ENCODE measurements around the gene TAB2.

Gene TAB2

GRCh38 chr6:149313861-149314260 is 3.7 kb upstream of the TAB2 start:
- DNase-seq, result no peak

DNA sequence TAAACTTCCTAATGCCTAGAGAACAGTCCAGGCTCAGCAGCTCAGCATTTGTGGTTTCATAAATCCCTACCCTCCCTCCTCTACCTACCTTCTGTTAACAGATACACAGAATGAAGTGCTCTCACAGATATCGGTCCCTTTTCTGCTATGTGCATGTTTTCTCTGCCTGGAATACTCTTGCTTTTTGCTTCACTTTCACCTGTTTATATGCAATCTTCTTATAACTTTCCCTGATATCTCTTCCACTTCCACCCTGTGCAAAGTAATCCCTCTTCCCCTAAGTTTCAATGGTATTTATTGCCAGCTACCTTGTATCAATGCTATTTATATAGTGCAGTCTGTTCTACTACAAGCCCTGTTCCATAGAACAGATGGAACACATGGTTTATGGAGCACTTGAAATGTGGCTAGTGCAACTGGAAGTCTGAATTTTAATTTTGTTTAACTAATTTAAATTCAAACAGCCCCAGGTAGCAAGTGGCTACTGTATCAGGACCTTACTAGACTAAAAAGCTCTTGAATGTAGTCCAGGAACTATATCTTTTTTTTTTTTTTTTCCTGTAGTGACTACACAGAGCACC is 3.1 kb upstream of the TAB2 start:
- DNase-seq, result no peak

DNA sequence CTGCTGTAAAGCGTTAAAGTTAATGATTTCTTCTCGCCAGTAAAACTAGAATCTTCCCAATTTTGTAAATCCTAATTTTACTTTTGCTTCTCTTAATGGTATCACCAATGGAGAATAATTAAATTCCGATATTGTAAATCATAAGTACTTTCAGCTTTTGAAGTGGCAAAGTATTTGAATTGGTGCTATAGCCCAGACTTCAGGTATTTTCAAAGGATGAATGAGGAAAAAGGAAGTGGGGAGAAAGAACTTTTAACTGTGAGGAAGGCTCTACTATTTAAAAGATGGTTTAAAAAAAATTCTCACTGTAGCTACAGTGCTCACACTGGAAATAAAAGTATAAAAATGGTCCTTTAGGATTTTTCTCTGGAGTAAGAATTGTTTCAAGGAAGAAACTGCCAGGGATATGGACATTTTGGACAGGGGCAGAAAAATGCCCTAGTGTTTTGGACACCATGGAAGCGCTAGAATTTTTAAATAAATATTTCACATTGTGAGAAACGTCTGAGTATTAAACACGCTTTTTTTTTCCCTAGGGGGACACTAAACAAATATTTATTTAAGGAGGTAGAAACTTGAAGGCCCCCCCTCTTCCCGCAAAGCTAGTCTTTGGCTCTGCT is 1.3 kb upstream of the TAB2 start:
- no peak for DNase-seq

GRCh38 chr6:149316740-149317643 is 520 bp upstream of the TAB2 start:
- peak; percentile 91 for DNase-seq

DNA sequence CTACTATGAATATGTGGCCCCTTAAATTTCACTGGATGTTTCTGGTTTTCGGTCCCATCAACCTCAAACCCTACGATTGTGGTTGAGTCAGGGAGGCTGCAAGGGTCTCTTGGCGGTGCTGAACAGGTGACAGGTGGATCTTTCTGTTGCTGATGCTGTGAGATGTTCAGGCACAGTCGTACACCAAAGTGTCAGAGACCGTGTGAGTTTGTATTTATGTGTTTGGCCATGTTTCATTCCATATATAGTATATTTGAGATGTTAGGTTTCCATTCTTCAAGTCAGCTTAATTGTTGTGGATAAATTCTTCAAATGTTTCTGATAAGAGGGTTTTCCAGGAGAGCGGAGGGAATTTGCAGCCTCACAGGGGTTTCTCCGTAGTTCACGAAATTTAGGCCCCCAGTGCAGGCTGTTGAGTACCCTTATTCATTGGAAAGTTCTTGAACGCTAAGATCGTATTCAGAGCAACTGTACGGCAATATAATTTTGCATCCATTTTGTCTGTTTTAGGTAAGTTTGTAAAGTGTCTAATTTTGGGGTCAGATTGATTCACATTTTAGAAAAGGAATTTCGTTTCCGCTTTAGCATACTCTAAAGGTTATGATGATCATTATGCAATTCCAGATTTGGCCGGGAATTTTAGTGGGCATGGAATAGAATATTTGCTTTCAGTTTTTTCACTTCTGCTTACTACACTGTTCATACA is 1.2 kb downstream of the TAB2 start:
- peak; percentile 71 for DNase-seq

DNA sequence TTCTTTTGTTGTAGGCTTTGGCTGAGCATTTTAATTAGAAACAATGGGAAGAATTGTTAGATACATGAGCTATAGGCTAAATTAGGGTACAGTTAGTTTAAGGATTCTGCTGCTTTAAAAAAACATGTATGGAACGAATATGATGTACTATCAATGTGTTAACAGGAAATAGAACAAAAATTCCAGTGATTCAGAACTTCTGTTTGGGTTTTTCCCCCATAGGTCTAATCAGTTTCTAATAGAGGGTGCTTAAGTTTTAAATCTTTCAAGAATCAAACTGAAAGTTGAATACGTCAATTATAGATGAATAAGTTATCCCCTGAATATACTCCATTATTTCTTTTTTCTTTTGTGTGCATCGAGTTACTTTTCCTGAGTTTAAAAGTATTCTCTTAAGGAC is 1.9 kb downstream of the TAB2 start:
- DNase-seq, result no peak

GRCh38 chr6:149320016-149320415 is 2.5 kb downstream of the TAB2 start:
- peak; percentile 45 for DNase-seq

GRCh38 chr6:149320796-149321195 is 3.3 kb downstream of the TAB2 start:
- no peak for DNase-seq

- no peak for DNase-seq
These were observed 5.8 kb downstream of the TAB2 start for GRCh38 chr6:149323353-149323752.

DNA sequence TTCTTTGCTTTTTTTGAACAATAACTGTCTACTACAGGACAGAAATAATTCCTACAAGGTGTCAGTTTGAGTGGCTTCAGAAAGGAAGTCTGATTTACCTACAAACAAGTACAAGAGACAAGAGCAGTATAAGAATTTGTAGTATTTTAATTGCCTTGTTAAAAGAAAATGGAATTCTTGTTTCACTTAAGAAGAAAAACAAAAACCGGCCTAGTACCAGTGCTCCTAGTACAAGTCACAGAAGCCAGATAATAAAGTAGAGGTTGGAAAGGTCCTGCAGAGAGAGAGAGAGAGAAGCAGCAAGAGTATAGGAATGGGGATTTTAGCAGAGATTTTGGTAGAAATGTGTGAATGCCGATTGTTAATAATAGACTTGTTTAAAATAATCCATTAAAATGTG is 6.4 kb downstream of the TAB2 start:
- no peak for DNase-seq

- no peak for DNase-seq
These were observed 6.9 kb downstream of the TAB2 start for GRCh38 chr6:149324428-149324827.

DNA sequence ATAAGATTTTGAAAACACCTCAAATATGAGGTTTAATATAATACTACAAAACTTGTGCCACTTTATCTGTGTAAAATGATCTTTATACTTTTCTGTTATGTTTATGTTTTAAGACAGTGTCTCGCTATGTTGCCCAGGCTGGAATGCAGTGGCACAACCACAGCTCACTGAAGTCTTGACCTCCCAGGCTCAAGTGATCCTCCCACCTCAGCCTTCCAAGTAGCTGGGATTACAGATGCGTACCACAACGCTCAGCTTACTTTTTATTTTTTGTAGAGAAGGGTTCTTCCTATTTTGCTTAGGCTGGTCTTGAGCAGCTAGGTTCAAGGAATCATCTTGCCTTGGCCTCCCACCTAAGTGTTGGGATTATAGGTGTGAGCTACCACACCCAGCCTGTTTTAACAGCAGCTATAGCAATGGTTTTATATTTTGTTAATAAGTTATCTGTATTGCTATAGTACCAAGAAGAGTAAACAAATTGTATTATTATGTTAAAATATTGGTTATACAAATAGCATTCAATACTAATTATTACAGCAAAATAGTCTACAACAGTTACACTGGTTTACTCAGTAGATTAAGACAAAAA is 8.2 kb downstream of the TAB2 start:
- no peak for DNase-seq

DNA sequence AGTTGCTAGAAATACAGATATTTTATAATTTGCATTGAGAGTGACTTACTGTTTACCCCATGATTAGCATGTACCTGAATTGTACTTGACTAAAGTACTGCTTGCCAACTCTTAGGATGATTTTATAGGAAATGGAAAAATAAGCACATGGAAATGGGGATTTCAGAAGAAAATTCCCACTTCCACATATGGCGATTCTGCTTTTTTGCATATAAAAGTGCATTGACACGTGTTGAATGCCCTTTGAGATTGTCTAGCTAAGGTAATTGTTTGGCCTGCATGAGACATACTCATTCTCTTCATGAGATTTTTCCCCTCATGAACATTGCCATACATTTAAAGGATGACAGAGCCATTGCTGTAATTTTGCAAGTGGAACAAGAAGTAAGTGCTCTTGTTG is 10.1 kb downstream of the TAB2 start:
- DNase-seq, result no peak

DNA sequence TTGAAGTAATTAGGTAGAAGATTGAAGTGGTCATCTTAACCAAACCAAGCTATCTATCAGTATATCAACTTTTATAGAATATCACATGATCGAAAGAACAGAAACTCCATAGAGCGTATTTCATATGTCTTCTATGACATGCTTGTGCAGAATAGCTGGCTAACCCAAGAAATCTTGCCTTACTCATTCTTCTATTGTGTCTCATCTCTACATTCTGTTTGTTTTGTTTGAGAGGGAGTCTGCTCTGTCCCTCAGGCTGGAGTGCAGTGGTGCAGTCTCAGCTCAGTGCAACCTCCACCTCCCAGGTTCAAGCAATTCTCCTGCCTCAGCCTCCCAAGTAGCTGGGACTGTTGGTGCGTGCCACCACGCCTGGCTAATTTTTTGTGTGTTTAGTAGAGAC is 10.6 kb downstream of the TAB2 start:
- no peak for DNase-seq

DNA sequence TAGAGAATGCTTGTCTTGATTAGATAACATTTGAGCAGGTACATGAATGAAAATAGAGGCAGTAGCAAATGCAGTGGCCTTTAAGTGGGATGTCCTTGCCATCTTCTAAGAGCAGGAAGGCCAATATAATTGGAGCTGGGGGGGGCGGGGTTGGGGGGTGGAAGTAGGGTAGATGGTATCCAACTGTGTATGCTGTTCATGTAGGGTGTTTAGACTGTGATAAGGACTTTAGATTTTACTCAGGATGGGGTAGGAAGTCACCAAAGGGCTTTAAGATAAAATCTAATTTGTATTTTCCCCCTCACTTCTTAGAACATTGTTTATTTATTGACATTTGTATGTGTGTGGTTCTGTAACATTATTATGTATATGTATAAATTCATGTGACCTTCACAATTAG is 12.0 kb downstream of the TAB2 start:
- no peak for DNase-seq

GRCh38 chr6:149330133-149330532 is 12.6 kb downstream of the TAB2 start:
- DNase-seq, result no peak

DNA sequence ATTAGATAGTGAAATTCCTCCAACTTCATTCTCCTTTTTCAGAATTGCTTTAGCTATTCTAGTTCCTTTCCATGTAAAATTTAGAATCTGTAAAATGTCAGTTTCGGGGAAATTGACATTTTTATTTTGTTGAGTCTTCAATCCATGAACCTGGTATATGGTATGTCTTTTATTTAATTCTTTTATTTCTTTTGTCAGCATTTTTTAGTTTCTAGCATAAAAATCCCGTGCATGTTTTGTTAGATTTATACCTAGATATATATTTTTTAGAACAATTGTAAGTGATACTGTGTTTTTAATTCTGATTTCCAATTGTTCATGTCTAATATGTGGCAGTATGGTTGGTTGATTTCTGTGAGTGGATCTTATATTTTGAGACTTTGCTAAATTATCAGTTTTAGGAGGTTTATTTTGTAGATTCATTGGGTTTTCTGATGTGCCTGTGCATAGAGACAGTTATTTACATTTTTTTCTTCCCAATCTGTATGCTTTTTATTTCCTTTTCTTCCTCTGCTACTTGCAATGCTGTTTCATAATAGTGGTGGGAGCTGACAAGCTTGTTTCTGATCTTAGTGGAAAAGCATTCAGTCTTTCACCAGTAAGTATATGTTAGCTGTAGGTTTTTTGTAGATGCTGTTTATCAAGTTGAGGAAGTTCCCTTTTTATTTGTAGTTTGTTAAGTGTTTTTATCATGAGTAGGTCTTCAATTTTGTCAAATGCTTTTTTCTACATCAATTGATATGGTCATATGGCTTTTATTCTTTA is 13.7 kb downstream of the TAB2 start:
- DNase-seq, result no peak

DNA sequence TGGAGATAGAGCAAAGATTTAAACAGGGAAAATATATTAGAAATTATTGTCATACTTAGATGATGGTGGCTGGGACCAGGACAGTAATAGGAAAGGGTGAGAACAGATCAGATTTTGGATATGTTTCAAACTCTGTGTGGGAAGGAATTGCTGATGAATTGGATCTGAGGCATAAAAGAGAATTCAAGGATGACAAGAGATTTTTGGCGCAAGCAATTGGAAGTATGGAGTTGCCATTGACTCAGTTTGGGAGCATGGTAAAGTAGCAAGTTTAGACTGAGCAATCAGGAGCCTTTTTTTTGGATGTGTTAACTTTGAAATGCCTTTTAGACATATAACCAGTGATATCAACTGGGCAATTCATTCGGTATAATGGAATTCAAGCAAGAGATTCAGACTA is 14.4 kb downstream of the TAB2 start:
- no peak for DNase-seq

GRCh38 chr6:149332602-149333265 is 15.2 kb downstream of the TAB2 start:
- no peak for DNase-seq

DNA sequence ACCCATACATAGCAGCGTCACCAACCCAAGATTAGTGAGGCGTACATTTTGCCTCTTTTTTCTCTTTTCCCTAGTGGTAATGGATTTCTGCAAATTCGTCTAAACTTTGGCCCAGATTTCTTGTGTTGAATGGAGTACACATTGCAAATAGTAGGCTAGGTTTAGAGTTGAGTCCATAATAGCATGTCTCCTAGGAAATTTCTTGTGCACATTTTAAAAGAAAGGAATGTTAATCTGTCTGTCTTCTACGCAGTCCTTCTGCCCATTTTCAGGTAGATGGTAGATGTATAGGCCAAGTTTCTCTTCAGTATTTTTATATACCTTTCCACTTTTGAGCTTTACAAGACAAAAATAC is 15.7 kb downstream of the TAB2 start:
- no peak for DNase-seq

- no peak for DNase-seq
These were observed 16.7 kb downstream of the TAB2 start for GRCh38 chr6:149334201-149334600.

- DNase-seq, result no peak
These were observed 17.2 kb downstream of the TAB2 start for GRCh38 chr6:149334682-149335160.
